Cerebellar nuclear complex (tissue), 1 donor: Measurements from ENCODE around the gene C2CD4C.
"Not testable (repeated sequence)": the region's sequence is repeated elsewhere in the genome, so short reads cannot be mapped to it uniquely, and the experiment has no call there.

Experiments used
- DNase-seq, 2 experiments: peaks; one replicate each; lab custom pipeline; 2025; lab: John Stamatoyannopoulos, UW

Gene C2CD4C

DNA sequence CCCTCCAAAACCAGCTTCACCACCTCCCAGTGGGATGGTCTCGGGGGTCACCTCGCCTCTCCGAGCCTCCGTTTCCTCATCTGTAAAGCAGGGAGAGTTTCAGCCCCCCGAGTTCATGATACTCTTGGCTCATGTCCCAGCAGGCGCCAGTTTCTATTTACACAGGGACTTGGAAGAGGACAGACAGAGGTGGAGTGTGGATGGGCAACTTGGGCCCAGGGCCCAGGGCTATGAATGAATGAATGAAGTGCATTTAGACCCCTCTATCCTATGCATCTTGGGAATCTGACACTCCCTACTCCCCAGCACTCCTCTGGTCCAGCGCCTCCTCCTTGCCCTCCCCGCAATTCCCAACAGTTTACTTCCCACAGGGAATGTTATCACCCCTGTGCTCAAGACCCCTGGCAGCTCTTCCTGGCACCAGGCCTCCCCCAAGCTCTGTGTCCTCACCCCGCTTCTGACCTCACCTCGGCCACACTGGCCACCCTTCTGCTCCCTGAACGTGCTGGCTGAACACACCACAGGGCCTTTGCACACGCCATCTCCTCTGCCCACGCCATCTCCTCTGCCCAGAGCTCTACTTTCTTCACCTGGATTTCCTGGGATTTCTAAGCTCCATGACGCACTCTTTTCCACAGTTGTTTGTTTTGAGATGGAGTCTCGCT lies 4.9 kb upstream of the C2CD4C start:
- DNase-seq: no peak

DNA sequence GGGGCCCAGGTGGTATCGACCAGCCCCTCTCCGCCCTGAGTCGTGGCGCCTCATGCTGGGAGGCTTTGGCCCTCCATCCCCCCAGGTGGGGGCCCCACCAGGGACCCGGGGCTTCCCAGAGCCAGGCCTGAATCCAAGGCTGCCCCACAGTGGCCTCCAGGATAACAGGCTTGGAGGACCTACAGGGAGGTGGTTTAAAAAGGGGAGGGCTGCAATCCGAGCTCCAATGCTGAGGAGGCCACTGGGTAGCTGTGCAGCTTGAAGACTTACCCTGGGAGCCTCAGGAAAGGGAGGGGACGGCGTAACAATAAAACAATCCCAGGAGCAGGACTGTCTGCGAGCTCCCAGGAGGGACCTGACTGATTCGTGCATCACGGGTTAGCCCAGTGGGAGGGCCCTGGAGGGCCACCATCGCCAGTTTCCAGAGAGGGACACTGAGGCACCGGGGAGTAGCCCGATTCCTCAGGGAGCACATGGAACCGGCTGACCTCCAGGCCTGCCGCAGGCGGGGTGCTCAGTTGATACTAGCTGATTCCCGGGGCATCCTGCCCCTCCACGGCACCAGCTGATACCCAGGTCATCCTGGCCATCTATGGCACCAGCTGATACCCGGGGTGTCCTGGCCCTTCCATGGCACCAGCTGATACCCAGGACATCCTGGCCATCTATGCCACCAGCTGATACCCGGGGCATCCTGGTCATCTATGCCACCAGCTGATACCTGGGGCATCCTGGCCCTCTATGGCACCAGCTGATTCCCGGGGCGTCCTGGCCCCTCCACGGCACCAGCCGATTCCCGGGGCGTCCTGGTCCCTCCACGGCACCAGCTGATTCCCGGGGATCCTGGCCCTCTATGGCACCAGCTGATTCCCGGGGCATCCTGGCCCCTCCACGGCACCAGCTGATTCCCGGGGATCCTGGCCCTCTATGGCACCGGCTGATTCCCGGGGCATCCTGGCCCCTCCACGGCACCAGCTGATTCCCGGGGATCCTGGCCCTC lies 3.7 kb upstream of the C2CD4C start:
- no peak for DNase-seq

DNA sequence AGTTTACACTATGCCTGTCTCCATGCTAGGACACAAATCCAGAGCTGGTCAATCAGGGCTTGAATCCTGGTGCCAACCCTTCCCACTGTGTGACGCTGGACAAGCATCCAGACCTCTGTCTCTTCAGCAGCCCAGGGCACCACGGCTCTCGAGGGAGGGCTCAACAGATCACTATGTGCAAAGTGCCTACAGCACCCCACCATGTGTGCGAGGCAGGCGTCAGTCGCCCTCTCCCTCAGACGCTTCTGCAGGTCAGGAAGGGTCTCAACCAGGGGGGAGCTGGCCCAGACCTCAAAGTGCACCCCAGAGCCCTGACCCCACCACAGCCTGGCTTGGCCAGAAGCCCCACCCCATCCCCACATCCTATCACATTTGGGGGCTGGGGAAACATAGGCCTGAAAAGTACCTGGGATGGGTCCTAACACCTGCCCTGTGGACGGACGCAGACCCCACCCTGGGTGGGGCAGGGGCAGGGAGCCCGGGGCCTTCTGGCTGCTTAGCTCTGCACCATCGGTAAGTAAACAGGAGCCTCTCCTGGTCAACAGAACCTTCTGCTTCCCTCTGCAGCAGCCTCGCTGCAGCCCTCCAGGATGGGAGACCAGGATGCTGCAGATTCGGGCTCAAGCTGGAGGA lies 2.9 kb upstream of the C2CD4C start:
- DNase-seq: no peak

DNA sequence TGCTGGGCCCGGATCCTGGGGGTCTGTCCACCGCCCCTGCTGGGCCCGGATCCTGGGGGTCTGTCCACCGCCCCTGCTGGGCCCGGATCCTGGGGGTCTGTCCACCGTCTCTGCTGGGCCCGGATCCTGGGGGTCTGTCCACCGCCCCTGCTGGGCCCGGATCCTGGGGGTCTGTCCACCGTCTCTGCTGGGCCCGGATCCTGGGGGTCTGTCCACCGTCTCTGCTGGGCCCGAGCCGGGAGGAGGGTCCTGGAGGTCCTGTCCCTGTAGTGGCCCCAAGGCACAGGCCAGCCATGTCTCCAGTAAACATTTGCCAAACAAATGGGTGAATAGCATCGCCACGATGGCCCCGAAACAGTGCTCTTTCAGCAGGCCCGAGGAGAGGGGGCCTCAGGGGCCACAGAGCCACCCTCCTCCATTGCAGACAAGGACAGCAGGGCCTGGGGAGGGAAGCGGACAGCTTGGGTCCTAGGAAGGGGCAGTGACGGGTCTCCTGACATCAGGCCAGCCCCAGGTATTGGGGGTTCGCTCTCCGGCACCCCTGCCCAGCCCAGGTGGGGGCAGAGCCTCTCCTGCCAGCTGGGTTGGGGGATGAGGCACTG lies 2.3 kb upstream of the C2CD4C start:
- DNase-seq: not testable (repeated sequence)

DNA sequence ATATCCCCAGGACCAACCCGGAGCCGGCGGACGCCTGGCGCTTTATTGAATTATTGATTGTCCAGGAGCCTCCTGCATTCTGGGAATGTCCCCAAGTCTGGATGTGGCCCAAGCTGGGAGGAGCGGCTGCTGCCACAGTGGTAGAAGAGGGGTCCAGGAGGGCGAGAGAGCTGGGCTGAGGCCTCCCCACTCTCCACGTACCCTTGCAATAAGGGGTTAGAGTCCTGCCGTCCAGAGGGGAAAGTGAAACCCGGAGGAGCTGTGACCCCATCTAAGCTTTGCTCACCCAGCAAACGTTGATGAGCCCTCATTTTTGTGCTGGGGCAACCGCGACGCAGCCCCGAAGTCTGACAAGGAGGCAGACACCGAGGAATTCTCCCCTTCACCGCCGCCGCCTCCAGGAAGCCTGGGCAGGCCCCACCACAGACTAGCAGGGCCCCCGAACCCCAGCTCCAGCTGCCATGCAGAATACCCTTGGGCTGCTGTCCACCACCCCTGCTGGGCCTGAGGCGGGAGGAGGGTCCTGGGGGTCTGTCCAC lies 1.4 kb upstream of the C2CD4C start:
- DNase-seq: no peak

DNA sequence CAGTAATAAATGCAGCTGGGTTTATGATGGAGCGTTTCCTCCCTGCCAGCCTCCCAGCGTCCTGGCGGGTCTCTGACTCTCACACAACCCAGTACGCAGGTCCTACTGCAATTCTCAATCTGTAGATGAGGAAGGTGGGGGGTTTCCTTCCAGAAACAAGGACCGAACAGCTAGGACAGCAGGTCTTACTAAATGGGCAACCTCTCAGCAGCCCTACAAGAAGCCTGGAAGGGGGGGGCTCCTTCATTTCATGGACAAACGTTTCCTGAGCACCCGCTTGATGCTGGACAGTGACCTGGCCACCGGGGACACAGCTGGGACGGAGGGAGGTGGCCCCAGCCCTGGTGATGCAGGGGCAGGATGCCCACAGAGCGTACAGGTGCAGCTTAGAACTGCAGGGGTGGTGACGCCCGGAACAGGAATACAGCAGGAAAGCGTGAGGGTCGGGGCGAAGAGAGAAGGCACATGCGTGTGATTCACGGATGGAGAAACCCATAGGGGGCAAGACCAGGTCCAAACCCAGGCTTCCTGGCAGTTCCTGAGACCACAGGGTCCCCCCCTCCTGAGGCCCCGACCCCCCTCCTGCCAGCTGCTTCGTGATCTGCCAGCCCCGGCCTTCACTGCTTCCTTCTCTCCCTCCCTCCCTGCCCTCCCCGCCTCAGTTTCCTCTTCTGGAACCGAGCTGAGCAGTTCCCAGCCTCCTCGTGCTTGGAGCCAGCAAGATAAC lies 732 bp upstream of the C2CD4C start:
- no peak for DNase-seq

DNA sequence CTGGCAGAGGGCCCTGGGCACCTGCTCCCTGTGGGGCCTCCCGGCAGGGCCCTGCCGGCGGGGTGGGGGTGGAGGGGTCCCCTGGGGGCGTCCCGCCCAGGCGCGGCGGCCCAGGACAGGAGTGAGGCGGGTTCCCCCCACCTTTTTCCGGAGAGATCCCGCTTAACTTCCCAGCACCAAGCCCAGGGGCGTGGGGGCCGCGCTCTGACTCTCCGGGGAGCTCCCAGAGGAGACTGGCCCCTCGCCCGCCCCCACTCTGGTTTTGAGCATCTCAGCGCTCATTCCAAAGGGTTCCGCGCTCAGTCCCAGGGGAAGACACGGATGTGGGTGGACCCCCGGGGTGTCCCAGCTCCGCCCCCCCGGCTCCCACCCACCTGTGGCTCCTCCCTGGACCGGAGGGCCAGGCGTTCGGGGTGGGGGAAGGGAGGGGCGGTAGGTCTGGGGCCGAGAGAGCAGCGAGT lies 476 bp downstream of the C2CD4C start:
- DNase-seq: no peak

DNA sequence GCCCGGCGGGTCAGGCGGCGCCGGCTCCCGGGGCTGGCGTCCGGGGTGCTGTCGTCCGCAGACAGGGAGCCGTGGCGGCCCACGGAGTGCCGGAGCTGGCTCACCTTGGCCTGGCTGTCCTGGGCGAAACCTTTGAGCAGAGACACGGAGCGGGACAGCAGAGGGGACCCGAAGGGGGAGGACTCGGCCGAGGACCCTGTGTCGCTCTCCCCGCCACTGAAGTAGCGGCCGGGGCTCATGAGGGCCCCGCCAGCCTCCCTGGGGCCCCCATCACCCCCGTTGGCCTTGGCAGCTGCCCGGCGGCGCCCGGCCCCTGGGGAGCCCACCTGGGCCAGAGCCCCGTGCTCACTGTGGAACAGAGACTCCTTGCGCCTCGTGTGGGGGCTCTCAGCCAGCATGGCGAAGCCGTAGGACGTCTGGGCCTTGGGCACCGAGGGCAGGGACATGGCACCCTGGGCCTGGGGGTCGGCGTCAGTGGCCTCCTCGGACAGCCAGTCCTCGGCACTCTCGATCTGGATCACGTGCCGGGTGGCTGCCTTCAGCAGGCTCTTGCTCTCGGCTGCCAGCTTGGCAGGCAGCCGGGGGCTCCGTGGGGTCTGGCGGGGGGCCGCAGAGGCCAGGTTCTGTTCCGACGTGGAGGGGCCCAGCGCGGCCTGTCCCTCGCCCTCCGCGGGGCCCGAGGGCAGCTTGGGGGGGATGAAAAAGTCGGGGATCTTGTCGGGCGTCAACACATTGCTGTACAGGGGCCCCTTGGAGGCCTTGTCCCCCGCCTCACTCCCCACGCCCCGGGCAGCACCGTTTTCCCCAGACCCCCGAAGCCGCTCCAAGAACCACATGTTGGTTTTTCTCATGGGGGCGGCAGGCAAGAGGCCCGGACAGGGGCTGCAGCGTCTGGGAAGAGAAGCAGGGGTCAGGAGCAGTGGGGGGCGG lies 1.2 kb downstream of the C2CD4C start:
- DNase-seq: no peak

DNA sequence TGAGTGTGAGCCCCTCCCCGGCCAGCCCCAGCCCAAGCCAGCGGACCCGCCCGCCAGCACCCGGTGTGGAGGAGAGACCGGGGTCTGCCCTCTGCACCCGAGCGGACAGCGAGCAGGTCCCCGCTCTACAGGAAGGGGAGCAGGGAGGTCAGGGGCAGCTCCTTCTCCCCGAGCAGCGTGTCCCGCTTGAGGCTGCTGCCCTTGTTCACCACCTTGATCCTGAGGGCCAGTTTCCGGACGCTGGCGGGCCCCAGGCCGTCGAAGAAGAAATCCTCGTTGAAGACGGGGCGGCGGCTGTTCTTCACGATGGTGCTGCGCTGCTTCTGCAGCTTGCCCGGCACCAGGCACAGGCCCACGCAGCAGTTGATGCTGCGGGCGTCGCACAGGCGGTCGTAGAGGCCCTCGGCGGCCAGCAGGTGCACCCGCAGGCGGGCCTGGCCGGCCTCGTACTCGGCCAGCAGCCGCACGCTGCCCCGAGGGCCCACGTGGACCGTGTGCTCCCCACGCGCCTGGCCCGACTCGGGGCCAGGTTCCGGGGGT lies 1.9 kb downstream of the C2CD4C start:
- DNase-seq: no peak

DNA sequence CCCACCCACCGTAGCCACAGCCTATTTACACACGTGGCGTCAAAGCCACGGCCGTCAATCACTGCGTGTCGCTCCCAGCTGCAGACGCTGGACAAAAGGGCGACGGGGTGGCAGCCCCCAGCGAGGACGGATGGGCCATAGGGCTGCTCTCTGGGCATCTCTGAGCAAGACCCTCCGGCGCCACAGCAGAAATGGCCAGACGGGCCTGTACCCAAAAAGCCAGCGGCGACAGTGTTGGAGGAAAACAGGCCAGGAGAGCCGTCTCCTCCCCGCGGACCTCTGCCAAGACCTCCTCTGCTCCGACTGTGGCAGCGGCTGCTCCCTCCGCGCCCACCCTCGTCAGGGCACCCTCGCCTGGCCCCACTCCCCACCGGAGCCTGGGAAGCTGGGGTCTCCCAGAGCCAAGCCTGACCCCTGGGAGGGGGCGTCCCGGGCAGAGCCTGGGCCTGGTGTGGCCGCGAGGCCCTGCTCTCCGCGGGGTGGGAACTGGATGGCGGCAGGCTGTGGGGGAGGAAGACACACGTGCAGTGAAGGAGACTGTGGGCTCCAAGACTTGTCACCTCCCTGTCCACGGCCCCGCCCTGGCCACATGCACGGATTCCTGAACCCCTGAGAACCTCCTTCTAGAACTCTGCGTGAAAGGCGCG lies 2.7 kb downstream of the C2CD4C start:
- no peak for DNase-seq

DNA sequence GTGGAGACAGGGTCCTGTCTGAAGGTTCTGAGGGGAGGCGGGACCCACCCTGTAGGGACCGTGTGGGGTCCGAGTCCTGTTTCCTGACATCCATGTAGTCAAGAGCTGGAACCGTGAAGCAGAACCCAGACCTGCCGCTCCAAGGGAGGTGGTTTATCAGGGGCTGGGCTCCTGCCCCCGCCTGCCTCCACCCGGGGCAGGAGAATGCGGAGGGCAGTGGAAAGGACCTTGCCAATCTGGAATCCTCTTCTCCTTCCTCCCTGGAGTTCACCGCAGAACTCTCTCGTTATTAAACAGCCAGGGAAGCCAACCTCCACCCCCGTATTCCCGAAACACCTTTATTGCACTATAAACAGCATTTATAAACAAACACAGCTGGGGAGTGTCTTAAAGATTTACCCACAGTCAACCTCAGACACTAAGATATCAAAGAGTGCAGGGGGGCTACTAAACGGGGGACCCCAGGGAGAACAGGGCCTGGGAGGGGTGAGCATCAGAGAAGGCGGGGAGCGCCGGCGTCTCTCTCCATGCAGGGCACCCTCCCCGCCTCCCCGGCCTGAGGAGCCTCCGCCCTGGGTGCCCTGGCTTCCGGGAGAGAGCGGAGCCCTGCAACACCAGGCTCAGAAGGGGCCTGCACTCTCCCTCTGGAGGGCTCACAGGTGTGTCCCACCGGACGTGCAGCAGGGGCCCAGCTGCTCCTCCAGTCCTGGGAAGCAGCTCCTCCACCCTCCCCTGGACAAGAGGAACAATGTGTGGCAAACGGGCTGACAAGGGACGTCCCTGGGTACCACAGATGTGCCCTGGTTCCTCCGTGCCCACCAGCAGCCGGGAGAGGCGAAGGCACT lies 3.6 kb downstream of the C2CD4C start:
- no peak for DNase-seq

DNA sequence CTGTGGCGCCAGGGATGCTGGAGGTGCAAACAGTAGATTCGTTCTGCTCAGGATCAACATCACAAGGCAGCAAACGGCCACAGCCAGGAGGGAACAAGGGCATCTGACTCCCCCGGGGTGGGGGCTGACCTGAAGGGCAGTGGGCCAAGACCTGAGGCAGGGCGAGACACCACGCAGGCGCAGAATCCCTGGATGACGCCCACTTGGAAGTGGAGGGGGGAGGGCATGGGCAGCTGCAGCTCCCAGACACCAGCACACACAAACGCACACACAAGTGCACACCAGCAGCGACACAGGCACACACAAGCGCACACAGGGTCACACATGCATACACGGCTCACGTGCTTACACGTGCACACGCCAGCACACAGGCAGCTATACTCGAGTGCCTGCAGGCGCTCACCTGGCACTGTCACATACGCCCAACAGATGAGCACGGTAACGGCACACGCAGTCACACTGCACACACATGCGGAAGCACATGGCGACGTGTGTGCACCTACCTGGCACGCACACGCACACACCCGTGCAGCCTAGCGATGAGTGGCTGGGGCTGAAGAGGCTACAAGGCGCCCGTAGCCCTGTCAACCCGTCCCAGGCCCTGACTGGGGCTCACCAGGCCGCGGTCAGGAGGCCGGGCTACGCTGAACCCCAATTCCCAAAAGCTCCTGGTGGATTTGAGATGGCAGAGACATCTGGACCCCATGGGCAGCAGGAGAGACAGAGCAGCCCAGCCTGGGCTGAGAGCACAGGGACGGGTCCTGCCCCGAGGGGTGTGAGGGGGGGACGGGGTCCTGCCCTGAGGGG lies 5.5 kb downstream of the C2CD4C start:
- no peak for DNase-seq

DNA sequence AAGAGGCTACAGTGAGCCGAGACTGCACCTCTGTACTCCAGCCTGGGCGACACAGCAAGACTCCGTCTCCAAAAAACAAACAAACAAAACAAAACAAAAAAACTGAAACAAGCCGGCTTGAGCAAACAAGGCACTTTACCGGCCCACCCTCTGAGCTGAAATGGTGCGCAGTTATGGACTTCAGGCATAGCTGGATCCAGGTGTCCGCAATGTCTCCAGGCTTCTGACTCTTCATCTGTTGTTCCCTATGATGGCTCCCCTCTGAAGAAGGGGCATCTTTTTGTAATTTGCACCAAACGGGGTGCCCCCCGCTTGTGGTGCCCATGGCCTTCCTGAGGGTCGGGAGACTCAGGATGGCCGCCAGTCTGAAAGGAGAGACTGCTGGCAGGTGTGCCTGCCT lies 6.2 kb downstream of the C2CD4C start:
- no peak for DNase-seq

DNA sequence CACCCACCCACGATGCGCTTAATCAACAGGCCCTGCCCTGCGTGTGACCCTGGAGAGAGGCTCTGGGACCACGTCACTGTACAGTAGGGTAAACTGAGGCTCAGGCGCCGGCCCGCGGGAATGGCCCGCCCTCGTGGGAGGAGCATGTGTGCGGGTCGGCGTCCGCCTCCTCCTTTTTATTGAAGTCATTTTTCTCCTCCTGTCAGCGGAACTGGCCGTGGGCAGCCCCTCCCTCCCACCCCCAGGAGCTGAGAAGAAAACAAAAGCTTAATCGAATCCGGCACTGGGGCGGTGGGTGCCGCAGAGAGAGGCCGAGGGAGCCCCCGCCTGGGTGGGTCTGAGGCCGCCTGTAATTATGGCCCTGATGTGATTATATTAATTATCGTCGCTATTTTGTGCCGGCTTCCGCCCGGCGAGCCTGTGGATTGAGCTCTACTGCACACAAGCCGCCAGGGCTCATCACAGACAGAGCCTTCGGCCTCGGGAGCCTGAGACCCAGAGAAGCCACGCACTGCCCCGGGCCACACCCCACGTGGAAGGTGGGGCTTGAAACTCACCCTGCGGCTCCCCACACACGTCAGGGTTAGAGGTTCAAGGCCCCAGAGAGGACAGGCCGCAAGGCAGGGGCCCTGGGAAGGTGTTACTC lies 7.0 kb downstream of the C2CD4C start:
- no peak for DNase-seq

DNA sequence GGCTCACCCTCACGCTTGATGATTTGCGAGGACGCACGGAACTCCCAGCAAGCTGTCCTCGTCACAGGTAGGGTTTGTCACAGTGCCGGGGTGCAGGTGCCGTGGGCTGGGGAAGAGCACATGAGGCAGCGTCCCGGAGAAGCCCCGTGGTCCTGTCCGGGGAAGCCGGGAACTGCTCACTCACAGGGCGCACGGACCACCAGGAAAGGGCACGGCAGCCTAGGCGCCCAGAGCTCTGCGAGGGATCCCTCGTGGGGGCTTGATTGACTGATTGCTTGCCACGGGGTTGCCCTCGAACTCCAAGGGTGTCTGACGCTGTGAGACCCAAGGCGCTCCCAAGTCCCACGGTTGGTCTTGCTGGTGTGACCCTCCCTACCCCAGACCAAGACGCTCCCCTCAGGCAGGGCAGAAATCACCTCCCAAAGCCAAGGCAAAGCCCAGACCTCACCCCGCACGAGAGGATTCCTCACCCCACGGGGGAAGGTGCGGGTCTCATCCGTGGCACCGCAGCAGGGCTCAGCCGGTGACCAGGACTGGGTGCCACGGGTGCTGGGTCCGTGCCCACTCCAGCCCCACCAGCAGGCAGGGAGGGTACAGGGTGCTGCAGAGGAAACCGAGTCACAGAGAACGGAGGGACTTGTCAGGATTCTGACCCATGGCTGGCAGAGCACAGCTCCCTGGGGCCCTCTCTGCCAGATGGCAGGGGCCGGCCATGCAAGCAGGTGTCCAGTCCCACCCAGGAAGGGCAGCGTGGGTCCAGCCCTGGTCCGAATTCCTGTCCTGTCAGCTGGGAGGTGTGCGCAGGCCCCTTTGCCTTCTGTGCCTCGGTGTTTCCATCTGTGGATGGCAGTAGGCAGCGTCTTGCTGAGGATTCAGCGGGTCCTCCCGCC lies 7.7 kb downstream of the C2CD4C start:
- no peak for DNase-seq

DNA sequence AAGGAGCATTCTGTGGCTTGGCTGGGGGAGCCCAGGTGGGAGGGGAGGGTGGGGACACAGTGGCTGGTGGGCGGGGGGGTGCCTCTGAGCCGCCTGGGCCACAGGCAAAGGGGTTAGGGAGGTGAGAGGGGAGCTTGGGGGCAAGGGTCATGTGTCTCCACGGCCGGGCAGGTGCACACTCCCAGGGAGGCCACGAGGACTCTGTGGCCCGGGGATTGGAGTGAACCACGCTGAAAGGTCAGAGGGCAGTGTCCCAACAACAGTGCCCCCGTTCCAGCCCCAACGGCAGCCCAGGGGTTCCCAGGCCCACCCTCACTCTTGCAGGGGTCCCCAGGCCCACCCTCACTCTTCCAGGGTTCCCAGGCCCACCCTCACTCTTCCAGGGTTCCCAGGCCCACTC lies 9.6 kb downstream of the C2CD4C start:
- DNase-seq: no peak
